SK-N-MC (cell line): ENCODE data around the gene LEPROT.

Experiments used
- EZH2 ChIP-seq: fragments of 200-600 bp; sonication (generic); IDR thresholded peaks from one replicate; pipeline ENCODE4 v1.6.1; 2017; ENCODE audit warnings: antibody characterized with exemption
- FOXP2 ChIP-seq: optimal IDR thresholded peaks from 2 replicates; pipeline ENCODE3; 2011; ENCODE audit warnings: mild to moderate bottlenecking, moderate library complexity; ENCODE audit not compliant: insufficient read depth; ENCODE audit errors: extremely low read length, control extremely low read depth

DNA sequence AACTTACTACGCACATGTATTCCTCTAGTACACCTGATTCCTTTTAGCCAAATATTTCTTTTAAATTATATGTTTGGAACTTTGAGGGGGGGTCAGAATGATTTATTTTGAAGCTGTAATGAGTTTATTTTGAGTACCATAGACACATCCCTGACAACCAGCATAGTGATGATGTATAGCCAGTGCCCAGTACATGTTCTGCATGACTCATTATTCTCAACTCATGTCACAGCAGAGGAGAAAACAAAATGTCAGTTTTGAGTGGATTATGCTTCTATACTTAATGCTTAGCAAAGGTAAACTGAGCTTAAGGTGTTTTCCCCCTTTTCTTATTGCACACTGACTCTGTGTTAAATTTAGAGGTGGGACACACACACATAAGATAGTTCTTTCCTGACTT is 22.4 kb upstream of the LEPROT start:
- TF ChIP-seq EZH2 (no peak), FOXP2 (no peak)
